ENCODE data around the gene MYOF.

- TF ChIP-seq POLR2A (IDR thresholded peaks at IDR 0.05) (no peak), EP300 (IDR thresholded peaks at IDR 0.05) (no peak)
- TF ChIP-seq, protein P1, sequence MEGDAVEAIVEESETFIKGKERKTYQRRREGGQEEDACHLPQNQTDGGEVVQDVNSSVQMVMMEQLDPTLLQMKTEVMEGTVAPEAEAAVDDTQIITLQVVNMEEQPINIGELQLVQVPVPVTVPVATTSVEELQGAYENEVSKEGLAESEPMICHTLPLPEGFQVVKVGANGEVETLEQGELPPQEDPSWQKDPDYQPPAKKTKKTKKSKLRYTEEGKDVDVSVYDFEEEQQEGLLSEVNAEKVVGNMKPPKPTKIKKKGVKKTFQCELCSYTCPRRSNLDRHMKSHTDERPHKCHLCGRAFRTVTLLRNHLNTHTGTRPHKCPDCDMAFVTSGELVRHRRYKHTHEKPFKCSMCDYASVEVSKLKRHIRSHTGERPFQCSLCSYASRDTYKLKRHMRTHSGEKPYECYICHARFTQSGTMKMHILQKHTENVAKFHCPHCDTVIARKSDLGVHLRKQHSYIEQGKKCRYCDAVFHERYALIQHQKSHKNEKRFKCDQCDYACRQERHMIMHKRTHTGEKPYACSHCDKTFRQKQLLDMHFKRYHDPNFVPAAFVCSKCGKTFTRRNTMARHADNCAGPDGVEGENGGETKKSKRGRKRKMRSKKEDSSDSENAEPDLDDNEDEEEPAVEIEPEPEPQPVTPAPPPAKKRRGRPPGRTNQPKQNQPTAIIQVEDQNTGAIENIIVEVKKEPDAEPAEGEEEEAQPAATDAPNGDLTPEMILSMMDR (IDR thresholded peaks at IDR 0.05) = no peak
Measured at GRCh38 chr10:93416824-93417223, 65.3 kb downstream of the MYOF start.
